Measurements from ENCODE around the gene UMAD1.
A peak's percentile ranks its signal among the peaks of the same experiment; 100 is the strongest.

The UMAD1 gene

DNA sequence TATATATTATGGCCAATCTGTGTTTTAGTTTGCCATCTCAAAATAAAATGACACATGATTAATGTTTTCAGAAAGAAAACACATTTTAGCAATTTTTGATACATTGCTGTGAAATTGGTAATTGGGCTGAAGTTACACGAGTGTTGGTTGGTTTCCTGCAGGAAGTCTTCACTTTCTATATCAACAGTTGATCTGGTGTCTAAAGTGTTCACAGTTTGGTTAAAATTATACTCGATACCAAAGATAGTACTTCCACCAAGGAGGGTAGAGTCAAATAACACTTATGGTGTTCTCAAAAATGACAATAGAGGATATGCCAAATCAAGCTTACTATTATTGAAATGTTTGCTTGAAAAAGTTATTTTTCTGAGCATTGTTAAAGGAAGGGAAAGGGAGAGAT is 207.7 kb downstream of the UMAD1 start:
- no peak for DNase-seq

DNA sequence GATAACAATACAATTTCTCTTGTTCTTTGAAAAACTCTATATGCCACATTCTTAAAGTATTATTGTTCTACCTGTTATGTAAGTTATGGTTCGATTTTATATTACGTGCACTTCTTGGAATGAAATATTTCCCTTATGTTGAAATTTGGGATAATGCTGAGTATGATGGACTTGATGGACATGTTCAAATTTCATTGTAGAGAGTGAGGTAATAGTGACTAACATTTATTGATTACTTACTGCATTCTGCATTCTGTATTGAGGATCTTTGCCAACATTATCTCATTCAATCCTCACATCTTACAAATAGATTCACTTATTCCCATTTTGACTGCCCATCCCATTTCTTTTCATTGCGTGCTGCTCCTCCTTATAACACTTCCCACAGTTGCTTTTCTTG is 208.3 kb downstream of the UMAD1 start:
- no peak for DNase-seq

DNA sequence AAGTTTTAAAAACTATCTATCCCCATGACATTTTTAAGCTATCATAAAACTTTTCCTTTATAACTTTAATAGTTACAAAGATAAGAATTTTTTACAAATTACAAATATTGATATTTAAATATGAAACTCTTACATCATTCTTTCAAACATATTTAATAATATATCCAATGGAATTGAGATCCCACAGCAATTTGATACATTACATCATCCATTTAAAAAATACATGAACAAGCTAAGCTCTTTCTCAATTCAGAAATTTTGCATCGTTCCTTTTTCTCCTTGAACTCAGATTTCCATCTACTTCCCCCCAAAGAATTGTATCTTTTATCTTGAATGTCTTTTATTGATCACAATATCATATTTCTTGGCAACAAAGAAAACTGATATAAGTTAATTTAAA is 209.6 kb downstream of the UMAD1 start:
- no peak for DNase-seq

DNA sequence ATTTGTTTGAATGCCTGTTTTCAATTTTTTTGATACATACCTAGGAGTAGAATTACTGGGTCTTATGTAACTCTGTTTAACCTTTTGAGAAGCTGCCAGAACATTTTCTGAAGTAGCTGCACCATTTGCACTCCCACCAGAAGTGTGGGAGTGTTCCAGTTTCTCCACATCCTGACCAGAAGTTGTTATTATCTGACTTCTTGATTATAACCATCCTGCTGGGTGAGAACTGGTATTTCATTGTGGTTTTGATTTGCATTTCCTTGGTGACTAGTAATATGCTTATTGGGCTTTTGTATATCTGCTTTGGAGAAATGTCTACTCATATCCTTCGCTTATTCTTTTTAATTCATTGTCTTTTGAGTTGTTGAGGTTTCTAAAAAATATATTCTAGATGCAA is 210.8 kb downstream of the UMAD1 start:
- no peak for DNase-seq

DNA sequence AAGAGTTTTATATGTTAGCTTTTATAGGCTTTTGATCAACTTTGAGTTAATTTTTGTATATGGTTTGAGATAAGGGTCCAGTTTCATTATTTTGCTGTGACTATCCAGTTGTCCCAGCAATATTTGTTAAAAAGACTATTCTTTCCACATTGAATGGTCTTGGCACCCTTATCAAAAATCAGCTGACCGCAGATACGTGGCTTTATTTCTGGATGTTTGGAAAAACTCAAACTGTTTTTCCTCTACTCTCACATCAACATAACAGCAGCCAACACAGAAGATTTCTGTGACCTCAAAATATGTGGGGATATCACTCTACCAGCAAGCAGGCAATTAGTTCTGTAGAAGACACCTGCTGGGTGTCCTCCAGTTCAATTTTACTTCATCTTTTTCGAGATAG is 211.4 kb downstream of the UMAD1 start:
- no peak for DNase-seq

DNA sequence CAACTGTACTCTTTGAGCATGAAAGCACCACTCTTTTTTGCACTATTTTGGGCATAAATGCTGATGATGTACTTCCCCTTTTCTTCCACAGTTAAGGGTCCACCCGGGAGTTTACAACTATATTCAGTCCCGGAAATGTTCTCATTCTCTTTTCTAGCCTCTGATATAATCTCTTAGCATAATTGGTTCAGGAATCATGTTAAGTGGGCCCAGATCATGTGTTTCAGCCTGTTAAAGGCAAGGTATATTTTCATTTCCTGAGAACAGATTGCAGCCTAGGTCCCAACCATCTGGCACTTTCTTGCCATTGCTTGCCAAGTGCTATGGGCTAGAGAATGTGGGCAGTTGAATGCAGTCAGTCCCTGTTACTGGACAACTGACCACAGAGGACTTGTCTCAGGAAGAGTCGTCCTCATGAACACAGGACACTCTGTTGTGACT is 216.6 kb downstream of the UMAD1 start:
- DNase-seq, result peak; percentile 79

DNA sequence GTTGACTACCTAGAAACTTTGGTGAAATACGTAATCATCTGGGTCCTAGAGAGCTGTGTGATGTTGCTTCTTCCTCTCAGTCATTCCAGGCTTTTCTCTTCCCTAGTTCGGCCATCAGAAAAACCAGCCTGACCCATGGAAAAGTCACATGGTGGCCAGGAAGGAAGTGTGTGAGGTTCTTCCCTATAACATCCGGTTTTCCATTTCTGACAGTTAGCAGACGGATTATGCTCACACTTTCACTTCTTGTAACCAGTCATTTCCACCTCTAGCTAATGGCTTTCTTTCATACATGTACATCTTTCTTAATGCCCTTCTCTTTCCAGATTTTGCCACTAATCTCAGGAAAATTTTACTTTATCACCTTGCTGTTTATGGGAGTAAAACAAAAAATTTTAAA is 218.0 kb downstream of the UMAD1 start:
- no peak for DNase-seq

DNA sequence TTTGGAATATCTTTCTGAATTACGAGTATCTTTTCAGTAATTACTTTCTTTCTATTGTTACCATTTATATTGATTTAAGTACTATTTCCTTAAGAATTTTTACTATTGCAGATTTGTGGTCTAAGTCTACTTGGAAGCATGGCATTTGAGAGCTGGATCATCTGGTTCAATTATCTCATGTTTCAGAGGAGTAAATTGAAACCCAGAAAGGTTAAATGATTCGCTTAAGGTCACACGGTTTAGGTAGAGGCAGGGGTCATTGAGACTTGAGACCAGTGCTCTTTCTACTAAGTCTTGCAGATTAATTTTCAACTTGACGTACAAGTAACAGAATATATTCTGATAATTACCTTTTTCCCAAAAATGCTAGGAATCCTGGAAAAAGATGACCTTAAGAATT is 218.9 kb downstream of the UMAD1 start:
- peak; percentile 16 for DNase-seq

DNA sequence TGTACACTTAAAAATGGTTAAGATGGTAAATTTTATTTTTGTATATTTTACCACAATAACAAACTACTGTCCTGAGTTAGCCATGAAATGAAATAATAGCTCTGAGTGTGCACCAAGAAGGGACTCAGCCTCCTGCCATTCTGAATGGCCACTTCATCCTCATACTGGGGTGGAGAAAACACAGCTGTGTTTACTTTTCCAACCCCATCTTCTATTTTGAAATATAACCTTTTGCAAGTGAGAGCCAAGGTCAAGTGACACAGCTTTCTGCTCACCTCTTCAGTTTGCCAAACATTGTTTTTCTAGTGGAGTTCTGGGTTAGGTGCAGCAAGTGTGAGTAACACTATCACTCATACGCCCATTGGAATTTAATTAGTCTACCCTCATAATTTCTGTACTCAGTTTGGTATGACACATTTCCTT is 220.7 kb downstream of the UMAD1 start:
- DNase-seq, result peak; percentile 94

DNA sequence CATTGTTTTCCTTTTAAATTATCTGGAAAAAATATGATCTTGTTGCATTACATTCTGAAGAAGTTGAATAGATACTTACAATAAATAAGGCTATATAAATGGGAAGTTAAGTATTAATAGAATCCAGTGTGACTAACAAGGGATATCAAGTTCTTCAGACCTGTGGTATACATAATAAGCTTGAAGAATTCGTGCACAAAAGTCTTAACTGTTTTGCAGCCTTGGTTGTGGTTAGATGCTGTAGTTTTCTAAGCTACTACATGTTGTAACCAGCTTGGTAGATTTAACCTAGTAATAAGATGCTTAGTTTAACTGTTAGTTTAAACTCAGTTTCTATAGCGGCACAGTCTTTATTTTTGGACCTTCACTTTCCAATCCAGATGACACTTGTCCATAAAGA is 221.8 kb downstream of the UMAD1 start:
- DNase-seq, result no peak

DNA sequence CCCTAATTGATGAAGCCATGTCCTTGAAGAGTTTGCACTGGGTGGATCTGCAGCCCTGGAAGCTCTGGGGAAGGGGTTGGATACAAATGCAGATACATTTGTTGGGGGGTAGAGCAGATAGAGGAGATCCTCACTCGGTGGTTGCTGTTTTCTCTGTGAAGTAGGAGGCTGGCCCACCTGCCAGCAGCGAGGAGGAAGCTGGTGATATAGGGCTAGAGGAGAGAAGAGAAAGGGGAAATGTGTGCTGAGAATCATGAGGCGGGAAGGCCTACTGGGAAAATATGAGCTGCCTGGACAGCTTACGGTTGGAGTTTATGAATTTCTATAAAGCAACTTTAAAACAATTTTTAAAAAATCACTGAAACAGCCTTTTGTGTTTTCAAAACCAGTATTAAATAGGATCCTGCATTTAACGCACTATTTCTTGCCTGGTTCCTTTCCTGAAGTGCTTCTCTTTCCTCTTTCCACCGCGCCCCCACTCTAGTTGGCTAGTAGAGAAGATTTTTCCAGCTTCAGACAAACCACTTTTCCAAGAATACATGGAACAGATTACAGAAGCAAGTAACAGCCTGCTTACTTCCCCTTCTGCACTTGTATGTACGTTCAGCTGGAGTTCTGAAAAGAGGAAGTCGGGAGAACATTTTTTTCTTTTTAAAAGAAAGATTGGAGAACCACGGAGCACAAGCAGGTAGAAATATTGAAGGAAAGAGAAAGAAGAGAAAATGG is 227.5 kb downstream of the UMAD1 start:
- DNase-seq, result no peak

DNA sequence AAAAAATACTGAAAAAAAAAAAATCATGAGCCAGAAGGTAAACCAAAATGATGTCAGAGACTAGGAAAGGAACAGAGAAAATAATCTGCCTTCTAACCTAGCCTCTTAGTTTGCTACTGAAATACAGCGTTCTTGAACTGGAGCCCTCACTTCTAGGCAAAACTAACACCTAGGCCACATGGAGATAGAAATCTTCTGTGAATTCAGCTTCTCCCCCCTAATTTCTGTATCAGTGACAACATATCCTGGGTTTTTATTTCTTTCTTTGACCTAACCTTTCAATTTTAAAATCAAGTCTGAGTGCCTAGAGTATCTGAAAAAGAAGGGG is 228.0 kb downstream of the UMAD1 start:
- DNase-seq, result no peak

DNA sequence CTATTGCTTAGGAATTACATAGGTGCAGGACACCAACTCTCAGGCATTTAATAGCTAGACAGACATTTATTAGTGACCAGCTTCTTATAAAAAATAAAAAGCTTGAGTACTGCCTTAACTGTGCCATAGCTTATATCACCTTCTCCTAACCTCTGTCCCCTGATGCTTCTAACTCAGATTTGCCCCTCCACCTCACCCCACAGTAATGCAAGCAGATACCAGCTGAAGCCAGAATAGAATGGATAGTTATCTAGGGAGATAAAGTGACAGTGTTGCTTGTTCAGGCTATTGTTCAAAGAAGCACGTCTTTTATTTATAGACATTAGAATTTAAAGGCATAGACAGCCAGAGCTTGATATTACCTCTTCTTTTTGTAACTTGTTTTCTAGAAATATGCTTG is 228.5 kb downstream of the UMAD1 start:
- peak; percentile 39 for DNase-seq

DNA sequence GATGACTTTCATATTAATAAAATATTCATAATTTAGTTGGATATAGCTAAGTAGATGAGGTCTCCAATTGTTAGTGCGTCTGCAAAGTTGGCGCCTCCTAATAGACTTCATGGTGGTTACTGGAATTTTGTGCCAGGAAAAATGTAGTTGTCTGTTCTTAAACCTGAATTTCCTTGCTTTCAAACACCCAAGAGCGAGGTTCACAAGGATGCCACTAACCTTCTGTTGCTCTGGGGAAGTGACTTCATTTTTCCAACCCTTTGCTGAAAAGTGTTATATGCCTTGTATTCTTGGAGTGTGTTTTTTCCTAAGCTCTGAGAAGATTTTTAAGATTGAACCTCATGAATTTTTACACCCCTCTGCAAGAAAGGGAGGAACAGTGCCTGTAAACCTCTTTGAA is 229.1 kb downstream of the UMAD1 start:
- no peak for DNase-seq

DNA sequence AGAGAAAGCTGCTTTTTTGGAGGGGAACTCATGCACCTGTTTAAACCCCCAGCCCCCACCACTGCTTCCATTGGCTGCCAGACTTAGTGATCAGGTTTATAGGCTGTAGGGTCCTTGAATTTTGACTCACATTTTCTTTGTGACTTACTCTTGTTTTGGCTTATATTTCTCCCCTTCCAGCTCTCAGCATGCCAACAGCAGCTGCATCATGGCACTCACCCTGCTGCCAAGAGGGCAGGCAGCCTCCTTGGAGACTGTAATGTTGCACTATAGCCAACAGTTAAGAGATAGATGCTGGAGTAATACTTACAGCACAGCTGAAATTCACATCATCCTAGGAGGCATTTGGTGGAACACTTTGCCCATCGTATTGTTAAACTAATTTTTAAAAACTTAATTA is 230.0 kb downstream of the UMAD1 start:
- peak; percentile 26 for DNase-seq

DNA sequence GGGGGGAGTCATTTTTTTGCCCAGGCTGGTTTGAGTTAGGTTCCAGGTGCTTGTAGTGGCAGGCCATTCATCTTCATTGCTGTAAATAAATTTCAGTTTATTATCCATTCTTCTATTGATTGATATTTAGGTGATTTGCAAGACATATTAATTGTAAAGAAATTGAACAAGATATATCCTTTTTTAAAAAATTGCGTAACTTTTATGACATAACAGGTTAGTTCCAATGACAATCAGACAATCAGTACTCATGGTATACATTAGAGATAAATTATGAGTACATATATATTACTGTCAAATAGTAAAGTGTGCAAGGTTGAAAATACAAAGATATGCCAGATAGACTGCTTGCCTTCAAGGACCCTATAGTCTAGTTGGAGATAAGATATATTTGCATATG is 235.9 kb downstream of the UMAD1 start:
- no peak for DNase-seq

DNA sequence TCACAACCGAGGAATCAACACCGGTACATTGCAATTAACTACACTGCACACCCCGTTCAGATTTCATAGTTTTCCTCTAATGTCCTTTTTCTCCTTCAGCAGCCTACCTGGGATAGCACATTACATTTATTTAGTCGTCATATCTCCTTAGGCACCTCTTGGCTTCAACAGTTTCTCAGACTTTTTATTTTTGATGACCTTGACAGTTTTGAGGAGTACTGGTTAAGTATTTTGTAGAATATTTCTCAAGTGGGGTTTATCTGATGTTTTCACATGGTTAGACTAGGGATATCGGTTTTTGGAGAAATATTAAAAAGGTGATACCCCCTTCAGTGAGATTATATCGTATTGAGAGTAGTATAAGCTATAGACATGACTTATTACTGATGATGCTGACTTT is 241.0 kb downstream of the UMAD1 start:
- no peak for DNase-seq

DNA sequence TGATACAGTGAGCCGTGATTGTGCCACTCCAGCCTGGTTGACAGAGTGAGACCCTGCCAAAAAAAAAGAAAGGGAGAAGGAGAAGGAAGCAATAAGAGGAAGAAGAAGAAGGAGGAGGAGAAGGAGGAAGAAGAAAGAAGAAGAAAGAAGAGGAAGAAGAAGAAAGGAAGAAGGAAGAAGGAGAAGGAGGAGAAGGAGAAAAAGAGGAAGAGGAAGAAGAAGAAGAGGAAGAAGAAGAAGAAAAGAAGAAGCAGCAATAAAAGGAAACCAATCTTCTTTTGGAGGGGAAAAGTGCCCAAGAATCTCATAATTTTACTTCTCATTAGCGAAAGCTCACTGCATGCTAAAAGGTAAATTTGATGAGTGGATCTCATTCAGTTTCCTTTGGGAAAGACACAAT is 242.3 kb downstream of the UMAD1 start:
- no peak for DNase-seq

DNA sequence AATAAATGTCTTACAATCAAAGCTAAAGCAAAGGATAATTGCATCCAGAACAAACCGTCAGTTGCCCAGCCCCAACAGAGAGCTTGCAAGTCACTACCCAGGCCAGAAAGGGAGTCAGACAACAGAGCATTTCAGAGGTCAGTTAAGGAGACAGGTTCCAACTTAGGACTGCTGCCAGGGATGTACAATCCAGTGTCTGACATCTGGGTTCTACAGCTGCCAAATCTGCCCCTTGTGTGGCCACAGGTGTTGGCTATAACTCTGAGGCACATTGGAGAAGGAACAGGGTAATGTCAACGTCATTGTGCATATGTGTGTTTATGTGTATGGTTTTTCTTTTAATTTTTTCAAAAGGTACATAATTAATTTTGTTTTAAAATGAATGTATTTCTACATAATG is 242.8 kb downstream of the UMAD1 start:
- peak; percentile 59 for DNase-seq

DNA sequence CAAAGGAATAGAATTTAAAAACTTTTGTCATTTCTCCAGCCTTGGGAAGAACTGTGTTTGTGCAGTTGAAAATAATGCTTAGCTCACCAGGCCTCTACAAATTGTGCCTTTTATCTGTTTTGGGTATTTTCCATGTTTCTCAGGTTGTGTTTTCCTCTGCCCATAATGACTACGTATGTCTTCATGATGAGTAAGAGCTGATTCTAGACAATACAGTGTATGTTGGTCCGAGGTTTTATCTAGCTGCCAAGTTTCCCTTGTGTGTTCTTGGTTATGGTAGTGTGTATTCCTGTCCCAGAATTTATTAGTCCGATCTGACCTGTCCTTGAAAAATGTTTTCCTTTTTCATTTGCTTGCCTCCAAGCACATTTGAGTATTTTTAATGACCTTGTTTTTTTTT is 244.3 kb downstream of the UMAD1 start:
- no peak for DNase-seq

DNA sequence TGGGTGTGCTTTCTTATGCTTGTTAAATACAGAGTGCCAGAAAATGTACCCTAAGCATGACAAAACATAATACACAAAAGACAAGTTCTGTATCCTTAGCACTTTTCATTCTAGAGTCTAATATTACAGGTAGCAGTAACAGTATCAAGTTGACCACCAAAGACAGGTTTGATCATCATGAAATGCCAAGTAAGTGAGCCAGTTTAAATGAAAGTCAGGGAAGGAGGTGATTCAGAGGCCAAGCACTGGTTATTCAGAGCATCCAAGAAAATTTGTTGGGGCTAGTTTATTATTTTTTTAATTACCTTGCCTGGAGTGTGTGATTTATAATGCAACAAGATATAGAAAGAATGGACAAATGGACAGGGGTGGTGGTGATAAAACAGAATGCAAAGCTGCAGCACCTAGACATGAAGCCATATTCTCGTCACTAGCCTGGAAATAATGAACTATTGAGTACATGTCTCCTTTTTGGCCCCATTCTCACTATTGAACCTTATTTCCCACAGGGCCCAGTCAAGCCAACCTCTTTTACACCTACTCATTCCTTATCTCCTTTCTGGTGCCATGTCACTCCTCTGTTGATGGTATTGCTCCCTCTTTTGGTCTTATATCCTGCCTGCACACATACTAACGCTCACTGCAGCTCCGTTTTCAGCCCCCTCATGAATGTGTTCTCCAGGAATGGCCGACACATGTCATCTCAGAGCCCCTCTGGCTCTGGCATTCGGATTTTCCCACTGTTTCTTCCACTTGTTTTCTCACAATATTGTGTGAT is 249.4 kb downstream of the UMAD1 start:
- DNase-seq, result no peak

DNA sequence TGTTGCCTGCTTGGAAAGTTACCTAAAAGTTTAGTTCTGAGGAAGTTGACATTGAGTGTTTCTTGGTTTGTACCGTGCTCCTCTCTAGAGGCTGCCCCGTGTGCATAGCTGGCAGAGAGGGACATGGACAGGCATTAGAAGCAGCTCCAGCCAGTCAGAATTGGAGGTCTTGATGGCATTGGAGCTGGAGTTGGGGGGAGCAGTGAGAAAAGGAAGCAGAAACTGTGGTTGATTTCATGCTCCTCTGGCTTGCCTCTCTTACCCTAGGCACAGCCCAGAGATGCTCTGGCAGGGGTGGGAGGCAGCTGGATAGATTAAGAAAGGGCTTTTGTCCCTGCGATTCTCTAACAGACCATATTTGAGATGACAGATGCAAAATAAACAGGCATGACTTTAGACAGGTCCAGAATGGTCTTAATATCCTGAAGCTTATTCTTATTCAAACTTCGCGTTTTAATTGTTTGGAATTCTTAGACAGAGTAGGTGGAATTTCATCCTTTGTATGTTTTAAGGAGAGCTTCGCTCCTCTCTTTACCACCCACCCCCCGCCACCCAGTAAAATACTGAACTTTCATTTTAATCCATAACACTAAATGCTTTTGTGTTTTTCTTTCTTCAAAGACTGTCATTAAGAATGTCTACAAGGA is 254.6 kb downstream of the UMAD1 start:
- DNase-seq, result peak; percentile 57

DNA sequence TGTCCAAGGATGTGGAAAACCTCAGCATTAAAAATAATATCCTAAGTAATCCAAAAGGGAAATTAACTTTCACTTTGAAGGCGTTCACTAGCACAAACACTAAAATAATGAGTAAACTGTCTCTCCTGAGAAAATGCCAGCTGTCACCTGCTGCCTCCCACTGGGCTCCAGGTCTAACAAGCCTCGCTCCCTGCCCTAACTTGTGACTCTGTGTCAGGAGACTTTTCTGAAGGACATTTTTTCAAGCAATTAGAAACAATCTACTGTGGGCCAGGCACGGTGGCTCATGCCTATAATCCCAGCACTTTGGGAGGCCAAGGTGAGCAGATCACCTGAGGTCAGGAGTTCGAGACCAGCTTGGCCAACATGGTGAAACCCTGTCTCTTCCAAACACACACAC is 255.2 kb downstream of the UMAD1 start:
- peak; percentile 86 for DNase-seq

DNA sequence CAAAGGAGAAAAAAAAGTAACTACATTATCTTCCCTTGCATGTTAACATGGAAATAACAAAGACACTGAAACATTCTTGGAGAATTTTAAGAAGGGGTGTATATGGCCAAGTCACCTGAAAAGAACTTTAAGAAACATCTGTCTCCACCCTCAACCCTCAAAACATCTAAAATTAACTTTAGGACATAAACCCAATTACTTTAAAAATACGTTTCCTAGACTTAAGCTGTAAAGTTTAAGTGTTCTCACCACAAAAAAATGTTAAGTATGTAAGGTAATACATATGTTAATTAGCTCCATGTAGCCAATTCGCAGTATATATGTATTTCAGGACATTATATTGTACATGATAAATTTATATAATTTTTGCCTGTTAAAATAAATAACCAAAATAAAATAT is 257.0 kb downstream of the UMAD1 start:
- no peak for DNase-seq

All from NCI-H69 (cell line).